AG04449 (cell line): ENCODE measurements around the gene DUSP15.
A peak's percentile ranks its signal among the peaks of the same experiment; 100 is the strongest.

Experiments used
- CTCF ChIA-PET: fragments of 350-600 bp; formaldehyde crosslinking; extraction: SDS; loops from one replicate; lab custom pipeline; 2021; ENCODE audit warnings: antibody characterized with exemption; lab: Yijun Ruan, JAX
- POLR2A ChIA-PET: fragments of 400-600, 350-600 bp; formaldehyde crosslinking; extraction: SDS; loops from one replicate; lab custom pipeline; 2020; ENCODE audit warnings: antibody characterized with exemption, inconsistent platforms; lab: Yijun Ruan, JAX
- DNase-seq: peaks from one replicate; pipeline ENCODE4 v3.0.0-alpha.2; 2010; ENCODE audit warnings: low read depth, low spot score
- H3K4me3 ChIP-seq: 2 replicates; pipeline ENCODE4 v1.5.1; 2011; ENCODE audit warnings: low read depth, mild to moderate bottlenecking, control low read depth, low read length
- CTCF ChIP-seq: IDR thresholded peaks from one replicate; pipeline ENCODE4 v1.5.1; 2011; ENCODE audit warnings: mild to moderate bottlenecking, moderate library complexity, low read length, control low read depth, inconsistent platforms; ENCODE audit not compliant: insufficient read depth; ENCODE audit errors: missing control alignments

The DUSP15 gene

GRCh38 chr20:31846793-31847138, 23.6 kb downstream of the DUSP15 start:
- ChIA-PET CTCF (interaction anchor here (0.7 to 7.1 kb wide), 28 partner anchors 9 to 805 kb away, joined by 3 to 113 read pairs (median 5); partner anchors contain the start of gene PDRG1), POLR2A (interaction anchor here (0.8 kb wide), 1 partner anchor 23 kb away, joined by 3 read pairs; no protein-coding TSS in a partner anchor)
- no peak for TF ChIP-seq CTCF
- DNase-seq, result no peak
- no peak overlapping the region for H3K4me3 ChIP-seq

- ChIA-PET POLR2A (no interaction called here), CTCF (interaction anchor here (0.8 to 17.4 kb wide), 10 partner anchors 9 to 186 kb away, joined by 3 to 242 read pairs (median 6); partner anchors contain the start of genes MYLK2 and PDRG1)
- no peak within 1 kb of the TSS for H3K4me3 ChIP-seq
- DNase-seq, result no peak
- no peak for TF ChIP-seq CTCF
Measured at GRCh38 chr20:31845300-31845863, 24.9 kb downstream of the DUSP15 start, which contains the start of gene FOXS1. FOXS1 (minus strand) TSS chr20:31845604; CDS start chr20:31845542, 62 bp downstream.

- ChIA-PET POLR2A (no interaction called here), CTCF (interaction anchor here (0.8 to 17.4 kb wide), 12 partner anchors 8 to 187 kb away, joined by 3 to 242 read pairs (median 4); partner anchors contain the start of genes MYLK2 and PDRG1)
- DNase-seq, result no peak
- TF ChIP-seq CTCF, result no peak
- no peak overlapping the region for H3K4me3 ChIP-seq
Measured at GRCh38 chr20:31844737-31845299, 25.5 kb downstream of the DUSP15 start.

- ChIA-PET CTCF (interaction anchor here (0.9 to 17.4 kb wide), 4 partner anchors 12 to 188 kb away, joined by 3 to 242 read pairs (median 58); partner anchors contain the start of gene MYLK2), POLR2A (no interaction called here)
- H3K4me3 ChIP-seq, result no peak overlapping the region
- DNase-seq, result no peak
- TF ChIP-seq CTCF, result no peak
Measured at GRCh38 chr20:31843881-31844280, 26.4 kb downstream of the DUSP15 start.

GRCh38 chr20:31843288-31843687, 27.0 kb downstream of the DUSP15 start:
- no peak for TF ChIP-seq CTCF
- CTCF ChIA-PET, result interaction anchor here (1.5 to 17.4 kb wide), 3 partner anchors 13 to 188 kb away, joined by 4 to 242 read pairs (median 113); partner anchors contain the start of gene MYLK2
- POLR2A ChIA-PET, result no interaction called here
- no peak overlapping the region for H3K4me3 ChIP-seq
- no peak for DNase-seq

- DNase-seq, result no peak
- no peak for TF ChIP-seq CTCF
- peak overlapping the region; percentile 6; the same call in 1 of the 2 replicates for H3K4me3 ChIP-seq
- ChIA-PET POLR2A (no interaction called here), CTCF (interaction anchor here (1.5 to 17.4 kb wide), 3 partner anchors 13 to 189 kb away, joined by 4 to 242 read pairs (median 113); partner anchors contain the start of gene MYLK2)
Measured at GRCh38 chr20:31842471-31843157, 27.7 kb downstream of the DUSP15 start.
